ENCODE measurements around the gene GNG13. TPM values are rescaled to one million over a fixed set of nuclear protein-coding genes. Genes with fewer than 3 reads are reported as not detected.

The GNG13 gene
- total RNA-seq, 3 donors from 2014 or later (not counting 1 experiment from before 2014, with no cell fraction given), result not detected

- H3K4me1 Mint-ChIP-seq, result no peaks in the 10 kb centered on the region
- TF ChIP-seq CTCF (IDR thresholded peaks at IDR 0.05), result no peak
- intact Hi-C loops (cut with micrococcal nuclease), result no loop called here
- DNase-seq (no peak), ATAC-seq (no peak)
- Histone ChIP-seq H3K27me3 (ENCODE audit: control insufficient read depth, insufficient read depth, low read length) (no peaks in the 10 kb centered on the region), H3K9me3 (ENCODE audit: control insufficient read depth, insufficient read depth, low read length) (no peaks in the 10 kb centered on the region), H3K4me1 (ENCODE audit: control insufficient read depth, insufficient read depth, low read length) (no peaks in the 10 kb centered on the region), H3K4me3 (ENCODE audit: low read length) (no peak overlapping the region), H3K27ac (ENCODE audit: low read length) (no peak overlapping the region), H3K36me3 (ENCODE audit: control insufficient read depth, insufficient read depth, low read length) (no peaks in the 10 kb centered on the region)
- no peaks in the 10 kb centered on the region for H3K36me3 Mint-ChIP-seq
- H3K27ac Mint-ChIP-seq, result no peak overlapping the region
- 86% methylated on average over 17 of the region's 17 CpGs for WGBS (ENCODE audit: insufficient coverage)
- H3K9me3 Mint-ChIP-seq, result no peaks in the 10 kb centered on the region
- peaks cover 0 to 5% of the 10 kb centered on the region in 2 donors for H3K27me3 Mint-ChIP-seq (ENCODE audit: low read depth in 2 of 2)
- H3K4me3 Mint-ChIP-seq, result no peak overlapping the region
These were observed 28.4 kb upstream of the GNG13 start for GRCh38 chr16:828891-829290.

DNA sequence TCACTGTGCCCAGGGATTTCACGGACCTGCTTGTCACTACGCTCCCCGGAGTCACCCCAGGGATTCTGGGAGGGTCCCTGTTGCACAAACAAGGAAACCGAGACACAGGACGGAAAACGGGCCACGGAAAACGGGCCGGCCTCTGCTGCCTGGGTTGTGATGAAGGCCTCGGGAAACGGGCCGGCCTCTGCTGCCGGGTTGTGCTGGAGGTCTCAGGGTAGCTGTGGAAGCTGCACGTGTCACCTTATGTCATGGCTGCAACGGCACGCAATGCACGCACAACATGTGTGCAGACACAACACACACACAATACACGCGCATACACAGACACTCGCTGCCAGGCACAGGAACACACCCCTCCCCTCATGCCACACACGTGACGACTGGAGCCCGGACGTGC is 27.0 kb upstream of the GNG13 start:
- Histone ChIP-seq H3K9me3 (ENCODE audit: control insufficient read depth, insufficient read depth, low read length) (no peaks in the 10 kb centered on the region), H3K27me3 (ENCODE audit: control insufficient read depth, insufficient read depth, low read length) (no peaks in the 10 kb centered on the region), H3K4me3 (ENCODE audit: low read length) (no peak overlapping the region), H3K27ac (ENCODE audit: low read length) (no peak overlapping the region), H3K36me3 (ENCODE audit: control insufficient read depth, insufficient read depth, low read length) (no peaks in the 10 kb centered on the region), H3K4me1 (ENCODE audit: control insufficient read depth, insufficient read depth, low read length) (no peaks in the 10 kb centered on the region)
- Mint-ChIP-seq H3K27me3 (ENCODE audit: low read depth in 2 of 2) (peaks cover 0 to 5% of the 10 kb centered on the region in 2 donors), H3K4me3 (no peak overlapping the region), H3K27ac (no peak overlapping the region), H3K36me3 (no peaks in the 10 kb centered on the region), H3K4me1 (no peaks in the 10 kb centered on the region), H3K9me3 (no peaks in the 10 kb centered on the region)
- DNase-seq (no peak), ATAC-seq (no peak)
- WGBS (ENCODE audit: insufficient coverage), result 93% methylated on average over 24 of the region's 24 CpGs
- no peak for TF ChIP-seq CTCF (IDR thresholded peaks at IDR 0.05)
- intact Hi-C loops (cut with micrococcal nuclease), result no loop called here

DNA sequence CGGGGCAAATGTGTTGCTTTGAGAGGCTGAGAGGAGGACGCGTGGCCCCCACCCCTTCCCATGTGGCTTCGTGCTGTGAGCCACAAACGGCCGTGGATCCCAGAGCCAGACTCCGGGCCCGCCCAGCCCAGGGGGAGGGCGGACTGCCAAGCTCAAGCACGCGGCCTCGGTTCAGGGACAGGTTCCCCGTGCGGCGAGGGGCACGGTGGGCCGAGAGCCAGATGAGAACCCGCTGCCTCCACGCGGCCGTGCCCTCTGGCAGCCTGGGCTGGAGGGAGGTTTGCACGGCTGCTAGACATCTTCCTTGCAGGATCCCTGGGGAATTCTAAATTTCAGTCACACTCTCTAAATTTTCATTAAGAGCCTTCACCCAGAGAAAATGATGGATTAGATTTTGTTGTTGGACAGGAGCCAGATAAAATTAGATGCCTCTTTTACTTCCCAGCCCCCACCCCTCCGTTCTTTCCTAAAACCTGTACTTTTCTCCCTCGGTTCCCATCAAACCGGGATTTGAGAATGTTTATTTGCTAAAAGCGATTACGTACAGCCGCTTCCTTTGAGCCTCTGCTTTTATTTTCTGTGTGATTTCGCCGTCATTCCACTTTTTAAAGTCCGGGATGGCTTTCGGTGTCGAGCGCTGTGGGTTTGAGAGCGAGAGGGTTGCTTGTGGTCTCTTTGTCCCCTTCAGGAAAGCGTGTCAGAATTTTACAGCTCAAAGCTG is 25.0 kb upstream of the GNG13 start:
- no peak for ATAC-seq
- H3K9me3 ChIP-seq (ENCODE audit: control insufficient read depth, insufficient read depth, low read length), result no peaks in the 10 kb centered on the region
- H3K27ac Mint-ChIP-seq, result no peak overlapping the region
- no peaks in the 10 kb centered on the region for H3K27me3 ChIP-seq (ENCODE audit: control insufficient read depth, insufficient read depth, low read length)
- no peak for DNase-seq
- TF ChIP-seq CTCF (IDR thresholded peaks at IDR 0.05), result no peak
- peaks cover 0 to 9% of the 10 kb centered on the region in 2 donors for H3K27me3 Mint-ChIP-seq (ENCODE audit: low read depth in 2 of 2)
- no peak overlapping the region for H3K4me3 Mint-ChIP-seq
- no peaks in the 10 kb centered on the region for H3K4me1 ChIP-seq (ENCODE audit: control insufficient read depth, insufficient read depth, low read length)
- H3K4me3 ChIP-seq (ENCODE audit: low read length), result no peak overlapping the region
- H3K36me3 Mint-ChIP-seq, result no peaks in the 10 kb centered on the region
- H3K9me3 Mint-ChIP-seq, result no peaks in the 10 kb centered on the region
- no peak overlapping the region for H3K27ac ChIP-seq (ENCODE audit: low read length)
- intact Hi-C loops (cut with micrococcal nuclease), result no loop called here
- 79% methylated on average over 36 of the region's 36 CpGs for WGBS (ENCODE audit: insufficient coverage)
- no peaks in the 10 kb centered on the region for H3K4me1 Mint-ChIP-seq
- H3K36me3 ChIP-seq (ENCODE audit: control insufficient read depth, insufficient read depth, low read length), result no peaks in the 10 kb centered on the region

- intact Hi-C loops (cut with micrococcal nuclease), result no loop called here
- H3K36me3 Mint-ChIP-seq, result no peaks in the 10 kb centered on the region
- WGBS (ENCODE audit: insufficient coverage), result 89% methylated on average over 25 of the region's 25 CpGs
- Histone ChIP-seq H3K4me1 (ENCODE audit: control insufficient read depth, insufficient read depth, low read length) (peaks cover 4% of the 10 kb centered on the region), H3K4me3 (ENCODE audit: low read length) (no peak overlapping the region), H3K9me3 (ENCODE audit: control insufficient read depth, insufficient read depth, low read length) (no peaks in the 10 kb centered on the region), H3K27ac (ENCODE audit: low read length) (no peak overlapping the region), H3K36me3 (ENCODE audit: control insufficient read depth, insufficient read depth, low read length) (no peaks in the 10 kb centered on the region), H3K27me3 (ENCODE audit: control insufficient read depth, insufficient read depth, low read length) (no peaks in the 10 kb centered on the region)
- H3K4me3 Mint-ChIP-seq, result no peak overlapping the region
- no peak for ATAC-seq
- peaks cover 0 to 4% of the 10 kb centered on the region in 2 donors for H3K27me3 Mint-ChIP-seq (ENCODE audit: low read depth in 2 of 2)
- DNase-seq, result no peak
- no peak for TF ChIP-seq CTCF (IDR thresholded peaks at IDR 0.05)
- H3K9me3 Mint-ChIP-seq, result no peaks in the 10 kb centered on the region
- H3K4me1 Mint-ChIP-seq, result no peaks in the 10 kb centered on the region
- H3K27ac Mint-ChIP-seq, result no peak overlapping the region
These were observed 24.1 kb upstream of the GNG13 start for GRCh38 chr16:824601-825000.
